Raji (cell line): ENCODE results near the gene MYZAP.

Source experiments
- POLR2A ChIP-seq: IDR thresholded peaks from 2 replicates; pipeline ENCODE4 v1.6.1; 2011; ENCODE audit warnings: low read depth, low read length, control low read depth; ENCODE audit not compliant: insufficient read depth

MYZAP gene

DNA sequence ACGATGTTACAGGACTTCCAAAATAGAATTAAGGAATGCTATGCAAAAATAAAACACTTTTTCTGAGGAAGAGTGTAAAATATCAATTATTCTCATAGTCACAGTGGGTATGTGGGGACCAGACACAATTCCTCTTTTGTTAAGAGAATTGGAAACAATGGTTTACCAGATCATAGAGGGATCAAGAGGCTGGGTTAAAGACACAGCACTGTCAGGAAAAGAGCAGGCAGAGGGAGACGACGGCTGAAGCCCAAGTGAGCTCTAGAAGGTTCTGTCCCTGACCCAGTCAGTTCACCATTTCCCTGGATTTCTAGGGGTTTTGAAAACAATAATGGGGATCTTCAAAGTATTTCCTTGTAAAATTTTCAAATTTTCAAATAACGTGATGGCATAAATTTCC is 60.8 kb downstream of the MYZAP start:
- no peak for TF ChIP-seq POLR2A

DNA sequence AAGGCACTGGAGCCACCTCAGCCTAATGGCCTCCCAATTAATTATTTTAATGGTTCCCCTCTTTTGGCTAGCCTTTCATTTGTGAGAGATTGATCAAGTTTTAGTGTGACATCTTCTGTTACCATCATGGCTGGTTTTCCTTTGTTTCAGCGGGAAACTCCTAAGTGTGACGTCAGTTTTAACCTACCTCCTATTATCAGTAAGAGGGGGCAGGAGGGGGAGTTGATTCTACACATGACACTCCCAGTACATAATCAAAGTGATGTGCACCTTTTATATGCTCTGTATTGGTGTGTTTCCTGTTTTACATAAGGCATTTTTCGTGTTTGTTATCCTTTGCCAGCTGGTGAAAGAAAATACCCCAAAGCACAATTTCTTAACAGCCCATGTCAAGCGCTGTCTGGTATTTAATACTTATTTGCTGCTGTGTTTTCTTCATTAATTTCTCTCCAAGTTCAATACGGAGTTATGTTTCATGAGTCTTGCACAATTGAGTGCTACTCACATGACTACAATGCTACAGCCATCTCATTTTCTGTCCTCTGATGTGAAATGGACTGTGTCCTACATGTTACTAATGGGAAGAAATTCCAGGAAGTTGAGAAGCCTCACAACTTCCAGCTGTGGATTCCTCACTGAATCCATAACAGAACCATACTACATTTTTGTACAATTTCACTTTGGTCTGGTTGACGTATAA is 62.6 kb downstream of the MYZAP start:
- no peak for TF ChIP-seq POLR2A

DNA sequence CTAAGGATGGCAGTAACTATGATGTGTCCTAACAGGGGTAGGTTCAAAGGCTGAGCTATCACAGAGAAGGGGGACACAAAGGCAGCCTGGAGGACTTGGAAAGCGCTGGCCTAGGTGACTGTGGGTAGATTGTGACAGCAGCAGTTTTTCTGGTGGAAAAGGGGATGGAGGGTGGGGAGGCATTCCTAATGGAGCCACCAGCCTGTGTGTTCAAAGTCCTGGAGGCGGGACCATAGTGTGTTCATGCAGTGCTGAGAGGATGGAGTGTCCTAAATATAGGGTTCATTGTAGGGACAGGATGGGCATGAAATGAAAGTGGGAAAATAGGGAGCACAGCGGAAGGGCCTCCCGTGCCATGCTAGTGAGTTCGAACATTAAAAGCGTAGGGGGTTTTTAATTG is 63.3 kb downstream of the MYZAP start:
- no peak for TF ChIP-seq POLR2A

DNA sequence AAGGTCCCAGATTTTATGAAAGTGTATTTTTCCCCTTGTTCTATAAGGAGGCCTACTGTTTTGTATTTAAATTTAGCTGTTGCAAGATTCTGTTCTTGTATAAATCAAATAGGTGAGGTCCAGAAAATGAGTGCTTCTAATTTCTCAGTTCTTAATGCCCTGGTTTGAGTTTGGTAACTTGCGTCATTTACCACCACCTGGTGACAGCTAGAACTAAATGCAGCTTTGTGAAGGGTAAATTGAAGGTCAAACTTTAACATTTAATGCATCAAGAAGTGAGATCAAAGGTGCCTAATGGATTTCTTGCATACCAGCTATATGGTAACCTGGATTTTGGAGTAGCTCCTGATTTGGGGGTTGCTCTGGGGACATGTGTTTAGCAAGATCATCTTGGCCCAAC is 64.1 kb downstream of the MYZAP start:
- no peak for TF ChIP-seq POLR2A

DNA sequence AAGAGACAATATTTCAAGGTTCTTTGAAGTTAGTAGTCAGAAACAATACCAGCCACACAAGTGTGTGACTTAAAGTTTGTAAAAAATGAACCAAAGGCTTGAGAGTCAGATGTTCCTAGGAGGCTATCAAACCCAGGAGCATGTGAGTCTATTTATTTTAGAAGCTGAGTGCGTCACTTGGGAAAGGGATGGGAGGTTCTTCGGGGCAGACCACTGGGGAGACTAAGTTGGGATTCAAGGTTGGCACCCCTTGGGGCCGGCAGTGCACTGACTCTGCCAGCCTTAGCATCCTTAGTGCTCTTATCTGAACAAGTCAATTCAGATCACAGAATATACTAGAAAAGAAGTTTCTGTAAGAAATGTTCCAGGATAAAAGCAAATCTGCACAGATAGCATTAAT is 64.7 kb downstream of the MYZAP start:
- no peak for TF ChIP-seq POLR2A

DNA sequence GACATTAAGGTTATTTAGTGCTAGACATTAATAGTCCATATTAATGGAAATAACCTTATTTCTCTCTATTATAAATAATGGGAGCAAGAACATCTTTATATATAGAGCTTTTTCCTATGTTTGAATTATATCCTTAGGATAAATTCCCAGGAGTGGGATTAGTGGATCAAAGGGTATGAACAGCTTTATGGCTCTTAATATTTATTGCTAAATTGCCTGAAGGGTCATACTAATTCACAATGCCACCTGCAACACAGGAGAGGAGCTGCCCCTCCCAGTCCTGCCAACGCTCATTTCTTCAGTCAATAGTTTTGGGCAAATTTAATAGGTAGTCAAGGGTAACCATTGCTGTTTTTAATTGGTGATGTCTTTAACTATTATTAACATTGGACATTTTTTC is 65.9 kb downstream of the MYZAP start:
- no peak for TF ChIP-seq POLR2A

DNA sequence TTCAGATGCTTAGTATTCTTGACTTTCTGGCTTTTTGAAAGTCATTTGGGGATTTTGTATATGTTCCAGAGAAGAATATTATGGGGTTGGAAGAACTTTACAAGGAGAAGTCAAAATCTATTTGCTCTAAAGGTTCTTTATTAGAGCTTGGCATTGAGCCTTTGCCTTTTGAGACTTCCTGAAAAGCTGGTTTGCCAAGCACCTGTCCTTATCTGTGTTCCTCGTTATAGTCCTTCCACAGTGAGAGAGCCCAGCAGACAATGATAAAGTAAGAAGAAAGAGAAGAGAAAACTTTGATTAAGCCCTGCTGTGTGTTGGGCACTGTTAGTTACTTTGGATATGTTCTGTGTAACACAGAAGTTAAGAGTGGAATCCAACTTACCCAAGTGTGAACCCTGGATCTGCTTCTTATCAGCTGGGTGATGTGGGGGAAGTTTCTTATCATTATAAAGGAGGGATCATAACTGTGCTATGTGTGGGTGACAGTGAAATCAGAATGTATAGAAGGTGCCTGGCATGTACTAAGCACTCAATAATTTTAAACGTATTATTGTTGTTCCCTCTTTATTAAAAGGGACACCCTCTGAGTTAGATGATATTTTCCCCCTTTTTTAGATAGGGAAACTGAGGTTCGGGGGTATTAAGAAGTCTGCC is 70.5 kb downstream of the MYZAP start:
- no peak for TF ChIP-seq POLR2A

DNA sequence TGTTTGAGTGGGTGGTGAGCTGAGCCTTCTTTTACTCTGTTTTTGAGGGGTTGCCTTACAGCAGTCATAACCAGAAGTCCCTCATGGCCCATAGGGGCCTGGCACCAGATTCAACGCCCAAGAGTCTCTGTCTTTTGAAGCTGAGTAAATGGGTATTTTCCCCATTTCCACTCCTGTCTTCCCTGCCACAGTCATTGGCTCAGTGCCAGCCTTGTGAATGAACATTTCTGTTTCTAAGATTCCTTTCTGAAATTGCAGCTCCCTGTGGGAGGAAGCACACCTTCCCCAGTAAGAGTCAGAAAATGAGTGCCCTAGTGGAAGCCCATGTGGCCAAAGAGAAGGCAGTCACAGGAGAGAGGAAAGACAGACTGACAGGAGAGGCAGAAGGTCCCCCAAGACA is 71.1 kb downstream of the MYZAP start:
- no peak for TF ChIP-seq POLR2A

DNA sequence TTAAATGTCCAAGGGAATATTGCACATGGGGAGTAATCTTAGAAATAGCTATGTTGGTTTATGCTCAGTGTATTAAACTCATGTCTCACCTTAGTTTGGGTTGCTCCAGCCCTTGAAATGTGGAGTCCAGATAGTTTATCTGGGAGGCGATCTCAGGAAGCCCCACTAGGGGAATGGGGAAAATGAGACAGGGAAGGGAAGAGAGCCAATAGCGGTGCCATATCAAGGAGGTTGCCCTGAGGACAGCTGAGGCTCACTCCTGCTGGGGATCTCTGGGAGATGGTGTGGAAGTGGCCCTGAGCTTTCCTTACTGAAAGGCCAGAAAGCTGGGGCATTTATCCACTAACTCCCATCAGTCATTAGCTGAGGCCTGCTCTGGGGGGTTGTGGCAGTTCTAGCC is 71.6 kb downstream of the MYZAP start:
- TF ChIP-seq POLR2A: no peak

DNA sequence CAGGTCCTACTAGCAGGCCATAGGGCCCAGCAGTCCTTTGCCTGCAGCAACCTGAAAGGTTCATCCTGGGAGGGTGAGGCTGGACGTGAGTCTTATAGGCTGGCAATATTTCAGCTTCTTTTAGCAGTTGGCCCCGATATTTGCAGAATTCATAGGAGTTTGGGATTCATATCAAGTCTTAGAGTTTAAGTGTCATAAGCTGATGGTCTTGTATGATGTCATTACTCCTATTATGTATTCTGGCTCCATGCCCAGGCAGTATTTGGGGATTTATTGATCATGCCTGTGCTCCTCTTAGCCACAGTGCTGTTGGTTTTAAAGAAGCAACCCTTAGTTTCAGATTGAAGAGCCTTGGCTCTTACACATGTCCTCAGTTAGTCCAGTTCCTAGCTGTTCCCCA is 73.5 kb downstream of the MYZAP start:
- no peak for TF ChIP-seq POLR2A

DNA sequence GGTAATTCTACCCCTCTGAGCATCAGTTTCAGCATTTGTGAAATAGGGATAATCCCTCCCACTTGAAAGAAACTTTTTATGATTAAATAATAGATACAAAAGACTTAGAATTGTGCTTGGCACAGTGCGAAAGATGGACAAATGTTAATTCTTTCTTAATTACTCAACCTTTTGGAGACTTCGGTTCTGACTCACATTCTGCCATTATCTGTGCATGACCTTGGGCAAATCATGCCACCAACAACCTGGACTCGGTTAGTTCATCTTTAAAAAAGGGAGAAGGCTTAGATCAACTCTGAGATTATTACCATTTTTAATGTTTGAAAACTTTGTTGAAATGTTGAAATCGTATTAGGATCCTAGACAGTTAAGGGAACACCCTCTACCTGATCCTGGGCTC is 74.2 kb downstream of the MYZAP start:
- no peak for TF ChIP-seq POLR2A

DNA sequence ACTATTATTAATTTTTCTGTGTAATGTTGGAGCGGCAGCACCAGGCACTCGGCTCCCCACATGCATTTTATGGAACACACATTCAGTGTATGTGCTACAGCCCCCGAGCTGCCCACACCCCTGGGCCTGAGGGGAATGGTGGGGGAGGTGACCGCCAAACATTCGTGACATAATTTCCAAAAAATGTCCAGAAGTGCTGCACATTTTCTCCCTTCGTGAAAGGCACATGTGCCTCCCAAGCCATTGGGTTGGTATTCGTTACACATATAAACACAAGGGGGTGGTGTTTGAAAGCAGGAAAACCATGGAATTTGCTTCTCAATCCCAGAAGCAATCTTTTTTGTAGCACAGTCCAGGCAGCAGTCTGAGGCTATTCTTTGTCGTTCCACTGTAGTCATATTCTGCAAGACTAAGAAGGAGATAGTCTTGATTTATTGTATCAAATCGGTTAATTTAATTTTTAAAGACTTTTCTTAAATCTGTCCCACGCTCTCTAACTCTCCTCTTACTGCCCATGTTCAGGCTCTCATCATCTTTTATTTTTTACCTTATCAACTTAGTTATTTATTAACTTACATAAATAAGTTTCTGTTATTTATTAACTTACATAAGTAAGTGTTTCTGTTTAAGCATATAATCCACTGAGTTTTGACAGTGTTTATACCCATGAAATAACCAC is 75.6 kb downstream of the MYZAP start:
- TF ChIP-seq POLR2A: no peak

DNA sequence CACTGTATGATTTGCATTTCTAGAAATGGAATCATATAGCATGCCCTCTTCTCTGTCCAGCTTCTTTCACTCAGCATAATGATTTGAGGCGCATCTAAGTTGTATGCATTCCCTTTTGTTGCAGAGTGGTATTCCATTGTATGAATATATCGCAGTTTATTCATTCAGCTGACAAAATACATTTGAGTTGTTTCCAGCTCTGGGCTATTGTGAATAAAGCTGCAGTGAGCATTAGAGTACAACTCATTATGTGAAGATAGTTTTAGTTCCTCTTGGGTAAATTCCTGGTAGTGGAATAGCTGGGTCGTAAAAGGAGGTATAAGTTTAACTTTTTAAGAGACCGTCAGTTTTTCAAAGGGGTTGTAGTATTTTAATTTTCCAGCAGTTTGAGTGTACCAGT is 76.3 kb downstream of the MYZAP start:
- TF ChIP-seq POLR2A: no peak

DNA sequence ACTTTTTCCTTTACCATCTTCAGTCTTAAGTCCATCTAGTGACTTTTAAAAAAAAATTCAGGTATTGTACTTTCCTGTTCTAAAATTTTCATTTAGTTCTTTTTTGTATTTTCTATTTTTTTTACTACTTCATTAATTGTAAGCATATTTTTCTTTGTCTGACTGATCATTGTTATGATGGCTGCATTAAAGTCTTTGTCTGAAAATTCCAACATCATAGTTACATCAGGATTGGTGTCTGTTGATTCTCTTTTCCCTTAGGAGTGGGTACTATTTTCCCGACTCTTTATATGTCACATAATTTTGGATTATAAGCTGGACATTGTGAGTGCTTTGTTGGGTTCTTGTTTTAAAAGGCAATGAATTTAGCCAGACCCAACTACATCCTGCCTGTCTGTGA is 79.9 kb downstream of the MYZAP start:
- no peak for TF ChIP-seq POLR2A

DNA sequence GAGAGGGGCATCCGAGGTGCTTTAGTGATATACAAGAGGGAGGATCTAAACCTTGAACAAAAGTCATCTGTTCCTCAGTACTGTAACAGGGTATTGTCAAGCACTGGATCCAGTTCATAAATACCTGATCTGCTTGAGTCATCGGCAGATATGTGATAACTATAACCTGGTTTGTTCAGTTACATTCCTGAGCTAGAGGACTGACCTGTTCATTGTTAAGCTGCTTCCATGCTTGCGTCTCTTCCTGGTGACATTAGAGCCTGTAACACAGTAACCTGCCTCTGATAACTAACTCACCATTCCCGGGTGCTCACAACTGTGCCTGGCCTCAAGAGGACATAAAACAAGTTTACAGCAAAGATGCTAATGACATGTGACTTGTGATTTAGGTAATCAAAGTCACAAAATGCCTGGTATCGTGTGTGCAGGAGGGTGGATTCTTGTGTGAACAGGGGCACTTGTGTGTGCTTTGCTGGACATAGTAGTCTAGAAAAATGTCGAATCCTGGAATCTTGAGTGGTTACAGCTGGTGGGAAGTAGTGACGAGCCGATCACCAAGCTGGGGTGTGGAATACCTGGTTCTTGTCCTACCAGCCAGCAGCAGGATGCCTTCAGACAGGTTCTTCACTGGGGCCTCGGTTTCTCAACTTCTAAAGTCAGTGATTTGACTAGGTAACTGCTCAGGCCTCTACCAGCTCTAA is 83.9 kb downstream of the MYZAP start:
- no peak for TF ChIP-seq POLR2A

DNA sequence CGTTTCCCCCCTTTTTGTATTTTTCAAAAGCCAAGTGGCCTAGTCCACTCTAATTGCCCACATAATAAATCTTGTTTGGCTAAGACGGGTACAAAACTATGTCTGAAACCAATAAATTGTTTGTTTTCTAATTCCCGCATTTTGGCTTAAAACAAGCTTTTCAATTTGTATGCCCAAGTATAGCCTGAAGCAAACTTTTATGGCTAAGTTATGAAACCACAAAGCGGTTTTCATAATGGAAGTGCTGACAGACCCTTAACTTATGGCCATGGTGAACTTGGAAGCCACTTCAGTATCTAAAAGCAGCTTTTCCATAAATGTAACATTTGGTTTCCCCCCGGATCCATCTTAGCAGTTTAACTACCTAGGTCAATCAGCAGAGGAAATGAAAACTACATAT is 84.9 kb downstream of the MYZAP start:
- TF ChIP-seq POLR2A: no peak

DNA sequence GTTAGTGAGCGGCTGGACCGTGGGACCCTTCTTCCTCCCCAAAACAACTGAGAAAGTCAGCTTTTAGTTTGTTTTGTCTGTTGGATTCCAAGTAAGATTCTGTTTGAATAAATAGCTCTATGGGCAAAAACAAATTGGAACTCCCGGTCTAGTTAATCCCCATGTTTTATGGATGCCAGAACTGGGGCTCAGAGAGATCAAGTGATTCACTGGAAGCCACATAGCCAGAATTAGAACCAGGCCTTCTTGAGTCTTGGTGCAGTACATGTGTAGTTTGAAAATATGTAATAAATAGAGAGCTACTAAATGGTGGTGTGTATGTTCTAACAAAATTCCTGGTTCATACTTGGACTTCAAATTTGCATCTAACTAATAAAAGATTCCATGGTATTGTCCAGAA is 85.5 kb downstream of the MYZAP start:
- TF ChIP-seq POLR2A: no peak

DNA sequence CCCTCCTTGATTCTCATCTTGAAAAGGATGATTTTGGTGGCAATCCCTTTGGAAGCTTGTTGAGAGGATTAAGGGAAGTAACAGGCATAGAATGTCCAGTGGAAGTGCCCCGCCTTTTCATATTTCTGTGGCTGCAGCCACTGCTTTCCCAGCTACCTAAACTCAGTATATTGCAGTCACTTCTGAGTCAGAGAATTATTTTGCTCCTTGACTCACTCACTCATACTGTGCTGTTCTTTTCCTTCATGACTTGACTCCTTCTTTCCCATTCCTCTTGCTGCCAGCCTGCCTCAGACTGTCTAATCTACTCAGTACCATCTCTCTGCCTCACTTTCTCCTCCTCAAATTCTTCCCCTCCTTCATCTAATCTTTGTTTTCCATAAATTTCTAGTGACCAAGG is 88.3 kb downstream of the MYZAP start:
- TF ChIP-seq POLR2A: no peak
